HG03135 (cell line): ENCODE data around the gene DNAJC2.
"Not testable (repeated sequence)": the region's sequence is repeated elsewhere in the genome, so short reads cannot be mapped to it uniquely, and the experiment has no call there.

Experiments used
- ATAC-seq: cut with Tn5 transposase; IDR thresholded peaks from one replicate; pipeline ENCODE4 v1.9.1; 2021; ENCODE audit warnings: mild to moderate bottlenecking, moderate library complexity; ENCODE audit not compliant: unreplicated experiment

Gene DNAJC2

GRCh38 chr7:103278195-103278594, 66.4 kb downstream of the DNAJC2 start:
- ATAC-seq: not testable (repeated sequence)

GRCh38 chr7:103274867-103275266, 69.7 kb downstream of the DNAJC2 start:
- ATAC-seq: not testable (repeated sequence)

- ATAC-seq: not testable (repeated sequence)
Measured at GRCh38 chr7:103273374-103273773, 71.2 kb downstream of the DNAJC2 start.

DNA sequence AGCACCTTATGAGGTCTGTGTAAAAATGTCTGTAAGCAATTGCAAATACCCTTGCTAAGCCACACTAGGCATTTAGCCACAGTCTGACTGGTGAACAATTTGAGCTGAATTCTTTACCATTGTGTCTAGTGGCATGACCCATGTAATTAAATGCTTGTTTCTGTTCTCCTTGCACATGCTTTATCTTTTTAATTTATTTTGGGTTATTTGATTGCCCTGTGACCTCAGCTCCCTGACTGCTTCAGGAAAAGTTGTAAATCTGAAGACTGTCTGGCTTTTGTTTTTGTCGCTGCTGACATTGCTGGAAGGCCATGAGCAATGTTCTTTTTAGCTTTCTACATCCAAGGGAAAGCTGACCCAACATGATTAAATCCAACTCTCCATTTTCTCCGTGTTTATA, 78.3 kb downstream of the DNAJC2 start:
- ATAC-seq: not testable (repeated sequence)

DNA sequence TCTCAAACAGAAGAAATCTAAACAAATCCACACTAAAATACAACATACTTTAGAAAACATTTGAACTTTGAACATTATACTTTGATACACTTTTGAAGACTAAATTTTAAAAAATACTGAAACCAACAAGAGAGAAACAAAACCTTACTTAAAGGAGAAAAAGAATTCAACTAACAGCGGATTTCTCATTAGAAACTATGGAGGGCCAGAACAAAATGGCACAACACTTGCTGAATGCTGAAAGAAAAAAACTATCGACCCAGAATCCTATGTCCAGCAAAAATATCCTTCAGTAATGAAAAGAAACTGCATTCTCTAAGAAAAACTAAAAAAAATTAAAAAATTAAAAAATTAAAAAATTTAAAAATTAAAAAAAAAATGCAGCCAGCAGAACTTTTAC, 80.5 kb downstream of the DNAJC2 start:
- not testable (repeated sequence) for ATAC-seq
